Smooth muscle cell (in vitro differentiated cells): ENCODE measurements around the gene NUDT19. TPM values are rescaled to one million over a fixed set of nuclear protein-coding genes. Genes with fewer than 3 reads are reported as not detected.

Experiments used
- DNase-seq: peaks from one replicate; lab custom pipeline; 2025; ENCODE audit not compliant: unreplicated experiment; lab: John Stamatoyannopoulos, UW
- H2AFZ ChIP-seq: fragments of 200-600 bp; sonication (generic); 2 replicates; pipeline ENCODE4 v1.6.0; 2016; ENCODE audit warnings: antibody characterized with exemption, low read depth, mild to moderate bottlenecking
- H3F3A ChIP-seq: fragments of 200-600 bp; sonication (generic); 2 replicates; pipeline ENCODE4 v1.6.0; 2017; ENCODE audit warnings: antibody characterized with exemption, low read depth
- H3K27ac ChIP-seq: fragments of 200-600 bp; sonication (generic); 2 replicates; pipeline ENCODE4 v1.5.1; 2016; ENCODE audit warnings: low read depth, mild to moderate bottlenecking
- H3K27me3 ChIP-seq: fragments of 200-600 bp; sonication (generic); 2 replicates; pipeline ENCODE4 v1.6.1; 2016; ENCODE audit warnings: low read depth, mild to moderate bottlenecking
- H3K36me3 ChIP-seq: fragments of 200-600 bp; sonication (generic); 2 replicates; pipeline ENCODE4 v1.5.1; 2016; ENCODE audit warnings: low read depth
- H3K4me1 ChIP-seq: fragments of 200-600 bp; sonication (generic); 2 replicates; pipeline ENCODE4 v1.5.1; 2016; ENCODE audit warnings: low read depth
- H3K4me2 ChIP-seq: fragments of 200-600 bp; sonication (generic); 2 replicates; pipeline ENCODE4 v1.6.0; 2016; ENCODE audit warnings: mild to moderate bottlenecking
- H3K4me3 ChIP-seq: fragments of 200-600 bp; sonication (generic); 2 replicates; pipeline ENCODE4 v1.5.1; 2016; ENCODE audit warnings: mild to moderate bottlenecking
- H3K79me2 ChIP-seq: fragments of 200-600 bp; sonication (generic); 2 replicates; pipeline ENCODE4 v1.6.0; 2016; ENCODE audit warnings: low read depth, mild to moderate bottlenecking
- H3K9ac ChIP-seq: fragments of 200-600 bp; sonication (generic); 2 replicates; pipeline ENCODE4 v1.6.0; 2016; ENCODE audit warnings: low read depth
- H3K9me3 ChIP-seq: fragments of 200-600 bp; sonication (generic); replicated peaks from 2 replicates; pipeline ENCODE4 v1.5.1; 2016; ENCODE audit warnings: low read depth
- H4K20me1 ChIP-seq: fragments of 200-600 bp; sonication (generic); 2 replicates; pipeline ENCODE4 v1.6.0; 2016; ENCODE audit warnings: low read depth
- WGBS: methylation state at CpG from one replicate; pipeline ENCODE4 v1.1.7; 2016; ENCODE audit warnings: low lambda C conversion rate; 5-methylcytosine and 5-hydroxymethylcytosine counted together
- polyA plus RNA-seq: library from polyadenylated mRNA; unstranded; fragments of >200 nt; fragmentation: Nextera tagmentation; extraction: Ambion mirVana; gene quantifications from 2 replicates; pipeline ENCODE4 v1.2.1, GENCODE V29; 2016
- total RNA-seq: library from RNA; depleted of rRNA; stranded (reverse); fragments of >200 nt; gene quantifications from 2 replicates; pipeline ENCODE4 v1.2.3, GENCODE V29; 2014
- TF ChIP-seq, protein P1 (sequence below): fragments of 200-600 bp; sonication (generic); IDR thresholded peaks from 2 replicates; pipeline ENCODE4 v1.5.1; 2017; ENCODE audit warnings: borderline replicate concordance, mild to moderate bottlenecking, antibody characterized with exemption; ENCODE audit not compliant: insufficient read depth, poor library complexity, severe bottlenecking

NUDT19 gene
- 3.5 and 7.0 TPM in 2 replicates for total RNA-seq
- 2.0 and 2.2 TPM in 2 replicates for polyA plus RNA-seq

- Histone ChIP-seq H3K4me3 (peak within 1 kb of the TSS; percentile 68), H3K79me2 (peaks cover 39% of the 10 kb centered on the region), H3F3A (peaks cover 9% of the 10 kb centered on the region), H4K20me1 (peaks cover 27% of the 10 kb centered on the region), H3K4me1 (peaks cover 14% of the 10 kb centered on the region), H3K9me3 (no peaks in the 10 kb centered on the region), H3K27ac (peak within 1 kb of the TSS; percentile 37), H3K4me2 (peak within 1 kb of the TSS; percentile 94), H3K27me3 (no peaks in the 10 kb centered on the region), H3K9ac (peak within 1 kb of the TSS; percentile 55), H3K36me3 (no peaks in the 10 kb centered on the region), H2AFZ (peak within 1 kb of the TSS; percentile 79)
- peak; percentile 52 for DNase-seq
- TF ChIP-seq, protein P1, sequence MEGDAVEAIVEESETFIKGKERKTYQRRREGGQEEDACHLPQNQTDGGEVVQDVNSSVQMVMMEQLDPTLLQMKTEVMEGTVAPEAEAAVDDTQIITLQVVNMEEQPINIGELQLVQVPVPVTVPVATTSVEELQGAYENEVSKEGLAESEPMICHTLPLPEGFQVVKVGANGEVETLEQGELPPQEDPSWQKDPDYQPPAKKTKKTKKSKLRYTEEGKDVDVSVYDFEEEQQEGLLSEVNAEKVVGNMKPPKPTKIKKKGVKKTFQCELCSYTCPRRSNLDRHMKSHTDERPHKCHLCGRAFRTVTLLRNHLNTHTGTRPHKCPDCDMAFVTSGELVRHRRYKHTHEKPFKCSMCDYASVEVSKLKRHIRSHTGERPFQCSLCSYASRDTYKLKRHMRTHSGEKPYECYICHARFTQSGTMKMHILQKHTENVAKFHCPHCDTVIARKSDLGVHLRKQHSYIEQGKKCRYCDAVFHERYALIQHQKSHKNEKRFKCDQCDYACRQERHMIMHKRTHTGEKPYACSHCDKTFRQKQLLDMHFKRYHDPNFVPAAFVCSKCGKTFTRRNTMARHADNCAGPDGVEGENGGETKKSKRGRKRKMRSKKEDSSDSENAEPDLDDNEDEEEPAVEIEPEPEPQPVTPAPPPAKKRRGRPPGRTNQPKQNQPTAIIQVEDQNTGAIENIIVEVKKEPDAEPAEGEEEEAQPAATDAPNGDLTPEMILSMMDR = no peak
- WGBS = 17% methylated on average over 32 of the region's 32 CpGs
These were observed at the start of gene NUDT19 for GRCh38 chr19:32691291-32691951. NUDT19 (plus strand) TSS chr19:32691821; CDS start chr19:32691961, 140 bp downstream.

DNA sequence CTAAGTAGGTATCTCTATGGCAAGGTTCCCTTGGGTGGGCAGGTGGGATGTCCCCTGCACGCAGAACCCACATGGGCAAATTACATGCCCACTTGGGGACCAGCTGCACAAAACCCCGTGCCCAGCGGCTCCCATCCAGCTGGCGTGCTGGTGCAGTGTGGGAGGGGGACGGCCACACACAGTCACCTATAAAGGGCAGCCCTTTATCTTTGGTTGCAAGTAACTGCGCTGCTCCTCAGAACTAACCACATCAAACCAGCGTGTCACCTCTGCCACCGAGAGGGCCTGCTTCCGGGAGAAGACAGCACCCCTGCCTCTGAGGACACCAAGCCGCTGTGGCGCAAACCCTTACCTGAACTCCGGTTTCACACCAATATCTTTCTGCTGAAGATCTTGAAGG is 48.9 kb upstream of the NUDT19 start:
- H4K20me1 ChIP-seq = no peaks in the 10 kb centered on the region
- TF ChIP-seq, protein P1 = no peak
- H3F3A ChIP-seq = no peaks in the 10 kb centered on the region
- H3K27ac ChIP-seq = no peak overlapping the region
- 100% methylated on average over 11 of the region's 12 CpGs for WGBS
- no peaks in the 10 kb centered on the region for H3K79me2 ChIP-seq
- H3K9me3 ChIP-seq = no peaks in the 10 kb centered on the region
- H2AFZ ChIP-seq = no peak overlapping the region
- no peaks in the 10 kb centered on the region for H3K36me3 ChIP-seq
- no peak overlapping the region for H3K9ac ChIP-seq
- H3K4me3 ChIP-seq = no peak overlapping the region
- no peak for DNase-seq
- no peaks in the 10 kb centered on the region for H3K4me1 ChIP-seq
- no peaks in the 10 kb centered on the region for H3K27me3 ChIP-seq
- H3K4me2 ChIP-seq = no peak overlapping the region

DNA sequence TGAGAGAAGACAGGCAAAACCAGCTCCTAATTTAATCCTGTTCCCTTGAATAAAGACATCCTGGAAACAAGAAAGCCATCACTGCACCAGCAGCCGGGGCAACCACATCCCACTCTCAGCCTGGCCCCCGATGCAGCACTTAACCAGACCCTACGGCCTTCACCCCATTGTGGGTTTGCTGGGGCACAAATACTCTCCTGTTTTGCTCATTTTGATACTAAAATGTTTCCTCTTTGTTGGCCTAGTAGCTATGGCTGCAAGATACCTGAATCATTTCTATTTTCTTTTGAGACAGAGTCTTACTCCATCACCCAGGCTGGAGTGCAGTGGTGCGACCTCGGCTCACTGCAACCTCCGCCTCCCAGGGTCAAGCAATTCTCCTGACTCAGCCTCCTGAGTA is 45.1 kb upstream of the NUDT19 start:
- Histone ChIP-seq H4K20me1 (peaks cover 6% of the 10 kb centered on the region), H3K4me1 (peaks cover 2% of the 10 kb centered on the region), H3F3A (no peaks in the 10 kb centered on the region), H3K9me3 (no peaks in the 10 kb centered on the region), H2AFZ (no peak overlapping the region), H3K4me3 (no peak overlapping the region), H3K4me2 (no peak overlapping the region), H3K36me3 (no peaks in the 10 kb centered on the region), H3K79me2 (no peaks in the 10 kb centered on the region), H3K9ac (no peak overlapping the region), H3K27me3 (no peaks in the 10 kb centered on the region), H3K27ac (no peak overlapping the region)
- WGBS = 97% methylated on average over 6 of the region's 6 CpGs
- DNase-seq = no peak
- TF ChIP-seq, protein P1 = no peak

DNA sequence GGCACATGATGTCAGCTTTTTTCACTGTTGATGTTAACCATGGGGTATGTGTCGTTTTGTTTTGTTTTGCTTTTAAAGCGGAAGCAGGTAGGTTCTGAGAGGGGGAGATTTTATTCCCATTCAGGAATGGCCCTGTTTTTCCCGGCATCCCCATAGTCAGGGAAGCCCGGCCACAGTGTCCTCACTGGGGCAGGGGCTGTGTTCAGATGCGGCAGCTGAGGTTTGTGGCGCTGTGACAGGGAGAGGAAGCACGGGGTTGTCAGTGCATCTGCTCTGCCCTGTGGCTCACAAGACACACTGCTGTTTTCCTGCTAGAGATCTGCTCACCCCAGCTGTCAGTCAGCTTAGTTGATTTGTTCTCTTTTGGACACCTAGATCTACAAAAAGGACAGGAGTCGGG is 44.3 kb upstream of the NUDT19 start:
- H3K27ac ChIP-seq = no peak overlapping the region
- no peaks in the 10 kb centered on the region for H3K27me3 ChIP-seq
- no peak for DNase-seq
- no peaks in the 10 kb centered on the region for H3K79me2 ChIP-seq
- H3K9me3 ChIP-seq = no peaks in the 10 kb centered on the region
- H2AFZ ChIP-seq = no peak overlapping the region
- peaks cover 14% of the 10 kb centered on the region for H4K20me1 ChIP-seq
- H3K36me3 ChIP-seq = no peaks in the 10 kb centered on the region
- H3K4me1 ChIP-seq = peaks cover 9% of the 10 kb centered on the region
- WGBS = 93% methylated on average over 8 of the region's 8 CpGs
- TF ChIP-seq, protein P1 = no peak
- no peak overlapping the region for H3K4me3 ChIP-seq
- no peak overlapping the region for H3K4me2 ChIP-seq
- no peaks in the 10 kb centered on the region for H3F3A ChIP-seq
- H3K9ac ChIP-seq = no peak overlapping the region
